Measurements from ENCODE around the gene DLST.
A peak's percentile ranks its signal among the peaks of the same experiment; 100 is the strongest.

The DLST gene

GRCh38 chr14:74856366-74856765 is 25.4 kb upstream of the DLST start:
- Histone ChIP-seq H2BK5ac (ENCODE audit: low read length) (no peak overlapping the region), H3K79me1 (ENCODE audit: low read length) (no peaks in the 10 kb centered on the region), H3K23ac (ENCODE audit: low read length) (no peak overlapping the region), H2AK5ac (ENCODE audit: low read length) (no peak overlapping the region), H4K8ac (ENCODE audit: low read depth, low read length) (no peak overlapping the region), H3K4ac (ENCODE audit: low read depth, low read length) (no peak overlapping the region), H4K5ac (ENCODE audit: low read length) (no peak overlapping the region), H3K27me3 (ENCODE audit: insufficient read depth, low read length, poor library complexity) (no peaks in the 10 kb centered on the region), H3K4me2 (ENCODE audit: low read length) (no peak overlapping the region), H3K56ac (ENCODE audit: low read length) (no peak overlapping the region), H2BK120ac (ENCODE audit: low read depth, low read length) (no peak overlapping the region), H3K18ac (ENCODE audit: low read length) (no peak overlapping the region), H3K4me1 (ENCODE audit: control insufficient read depth, low read depth, low read length) (no peaks in the 10 kb centered on the region), H3K79me2 (ENCODE audit: control insufficient read depth, insufficient read depth, low read length) (no peaks in the 10 kb centered on the region), H3K27ac (ENCODE audit: low read depth, low read length) (no peak overlapping the region), H2BK15ac (replicated peaks; ENCODE audit: low read depth) (no peak overlapping the region), H3K36me3 (ENCODE audit: control insufficient read depth, insufficient read depth, low read length) (no peaks in the 10 kb centered on the region), H3K9ac (ENCODE audit: low read length) (no peak overlapping the region), H3K4me3 (ENCODE audit: low read length) (no peak overlapping the region)
- no peak for DNase-seq
- no CpG with 5 or more reads among the region's 1 CpG for WGBS (ENCODE audit: extremely low coverage, insufficient coverage, low lambda C conversion rate)

- H3K4me3 ChIP-seq (ENCODE audit: low read length): no peak overlapping the region
- H2AK5ac ChIP-seq (ENCODE audit: low read length): no peak overlapping the region
- no peaks in the 10 kb centered on the region for H3K79me2 ChIP-seq (ENCODE audit: control insufficient read depth, insufficient read depth, low read length)
- no peak overlapping the region for H2BK5ac ChIP-seq (ENCODE audit: low read length)
- no peak for DNase-seq
- no CpG with 5 or more reads among the region's 1 CpG for whole genome bisulfite sequencing (ENCODE audit: extremely low coverage, insufficient coverage, low lambda C conversion rate)
- H2BK120ac ChIP-seq (ENCODE audit: low read depth, low read length): no peak overlapping the region
- H3K56ac ChIP-seq (ENCODE audit: low read length): no peak overlapping the region
- H3K79me1 ChIP-seq (ENCODE audit: low read length): no peaks in the 10 kb centered on the region
- no peak overlapping the region for H3K27ac ChIP-seq (ENCODE audit: low read depth, low read length)
- no peak overlapping the region for H4K5ac ChIP-seq (ENCODE audit: low read length)
- H3K27me3 ChIP-seq (ENCODE audit: insufficient read depth, low read length, poor library complexity): no peaks in the 10 kb centered on the region
- no peak overlapping the region for H4K8ac ChIP-seq (ENCODE audit: low read depth, low read length)
- no peak overlapping the region for H3K18ac ChIP-seq (ENCODE audit: low read length)
- H3K4ac ChIP-seq (ENCODE audit: low read depth, low read length): no peak overlapping the region
- H2BK15ac ChIP-seq (replicated peaks; ENCODE audit: low read depth): no peak overlapping the region
- no peaks in the 10 kb centered on the region for H3K4me1 ChIP-seq (ENCODE audit: control insufficient read depth, low read depth, low read length)
- H3K9ac ChIP-seq (ENCODE audit: low read length): no peak overlapping the region
- H3K4me2 ChIP-seq (ENCODE audit: low read length): no peak overlapping the region
- H3K36me3 ChIP-seq (ENCODE audit: control insufficient read depth, insufficient read depth, low read length): no peaks in the 10 kb centered on the region
- no peak overlapping the region for H3K23ac ChIP-seq (ENCODE audit: low read length)
Observed at GRCh38 chr14:74858022-74858421, 23.7 kb upstream of the DLST start.

DNA sequence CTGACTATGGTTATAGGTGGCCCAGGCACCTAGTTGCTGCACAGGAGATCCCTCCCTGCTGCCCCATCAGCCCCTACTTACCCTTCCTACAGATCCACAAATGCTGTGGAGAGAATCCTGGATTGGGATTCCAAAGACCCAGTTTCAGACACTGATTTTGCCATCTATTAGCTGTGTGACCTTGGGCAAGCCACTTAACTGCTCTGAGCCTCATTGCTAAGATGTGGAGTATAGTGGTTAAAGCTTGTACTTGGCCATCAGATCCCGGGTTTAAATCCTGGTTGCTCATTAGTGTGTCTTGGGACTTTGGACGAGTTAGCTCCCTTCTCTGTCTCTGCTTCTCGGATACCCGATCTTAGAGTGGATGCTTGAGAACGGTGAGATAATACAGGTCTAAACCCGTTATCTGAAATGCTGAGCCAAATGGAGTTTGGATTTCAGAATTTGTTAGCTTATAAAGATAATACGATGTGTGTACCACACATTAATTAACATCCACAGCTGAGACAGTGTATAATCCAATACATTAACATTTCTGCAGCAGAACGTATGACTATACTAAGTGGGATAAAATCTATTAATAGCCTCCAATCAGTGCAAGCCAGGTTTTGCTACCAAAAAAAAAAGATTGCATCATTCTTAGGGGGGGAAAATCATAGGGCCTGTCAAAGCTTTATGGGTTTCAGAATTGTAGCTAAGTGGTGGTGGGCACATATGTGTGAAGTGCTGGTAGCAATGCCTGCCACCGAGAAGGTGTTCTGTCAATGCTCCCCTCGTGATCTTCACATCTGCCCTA is 21.8 kb upstream of the DLST start:
- no peak overlapping the region for H3K4me3 ChIP-seq (ENCODE audit: low read length)
- H2BK120ac ChIP-seq (ENCODE audit: low read depth, low read length): no peak overlapping the region
- no peak overlapping the region for H4K5ac ChIP-seq (ENCODE audit: low read length)
- H3K4me1 ChIP-seq (ENCODE audit: control insufficient read depth, low read depth, low read length): no peaks in the 10 kb centered on the region
- no peak overlapping the region for H2AK5ac ChIP-seq (ENCODE audit: low read length)
- no peak overlapping the region for H3K4ac ChIP-seq (ENCODE audit: low read depth, low read length)
- no peak for DNase-seq
- H3K56ac ChIP-seq (ENCODE audit: low read length): no peak overlapping the region
- H2BK5ac ChIP-seq (ENCODE audit: low read length): no peak overlapping the region
- WGBS (ENCODE audit: extremely low coverage, insufficient coverage, low lambda C conversion rate): no CpG with 5 or more reads among the region's 10 CpGs
- no peak overlapping the region for H2BK15ac ChIP-seq (replicated peaks; ENCODE audit: low read depth)
- H3K9ac ChIP-seq (ENCODE audit: low read length): no peak overlapping the region
- no peaks in the 10 kb centered on the region for H3K36me3 ChIP-seq (ENCODE audit: control insufficient read depth, insufficient read depth, low read length)
- no peak overlapping the region for H3K23ac ChIP-seq (ENCODE audit: low read length)
- no peak overlapping the region for H3K18ac ChIP-seq (ENCODE audit: low read length)
- no peaks in the 10 kb centered on the region for H3K79me1 ChIP-seq (ENCODE audit: low read length)
- no peaks in the 10 kb centered on the region for H3K27me3 ChIP-seq (ENCODE audit: insufficient read depth, low read length, poor library complexity)
- H3K4me2 ChIP-seq (ENCODE audit: low read length): no peak overlapping the region
- H4K8ac ChIP-seq (ENCODE audit: low read depth, low read length): no peak overlapping the region
- no peak overlapping the region for H3K27ac ChIP-seq (ENCODE audit: low read depth, low read length)
- no peaks in the 10 kb centered on the region for H3K79me2 ChIP-seq (ENCODE audit: control insufficient read depth, insufficient read depth, low read length)

DNA sequence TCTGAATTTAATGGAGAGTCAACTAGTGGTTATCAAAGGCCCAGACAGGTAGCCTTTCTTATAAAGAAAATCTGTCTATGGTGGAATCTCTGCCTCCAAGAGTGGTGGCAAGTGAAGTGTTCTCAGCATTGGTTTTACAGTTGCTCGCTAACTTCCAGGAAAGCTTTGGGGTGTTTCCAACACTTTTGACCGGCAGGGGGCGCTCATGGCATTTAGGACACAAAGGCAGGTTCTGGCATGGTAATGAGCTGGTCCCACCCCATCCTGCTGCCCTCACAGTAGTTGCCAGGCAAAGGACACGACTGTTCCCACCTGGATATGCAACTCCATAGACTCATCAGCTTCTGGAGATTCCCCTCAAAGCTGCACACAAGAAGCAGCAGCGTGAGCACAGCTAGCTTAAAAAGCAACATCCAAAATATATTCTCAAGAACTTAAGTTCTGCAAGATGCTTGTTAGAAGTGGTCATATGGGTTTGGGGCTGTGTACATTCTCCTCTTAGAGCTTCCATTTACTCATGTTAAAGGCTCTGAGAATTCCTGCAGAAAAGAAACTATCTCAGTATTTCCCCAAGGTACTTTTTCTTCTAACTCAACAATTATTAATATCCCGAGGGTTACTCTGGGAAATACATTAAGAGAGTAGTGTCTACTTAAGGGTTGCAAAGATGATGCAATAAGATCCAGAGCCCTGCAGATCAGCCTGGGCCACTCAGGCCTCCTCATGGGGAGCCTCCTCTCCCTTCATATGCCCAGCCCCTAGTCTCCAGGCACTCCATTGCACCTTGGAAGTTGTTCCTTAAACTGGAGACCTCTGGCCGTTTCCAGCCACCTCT is 20.6 kb upstream of the DLST start:
- Histone ChIP-seq H3K4ac (ENCODE audit: low read depth, low read length) (no peak overlapping the region), H3K4me3 (ENCODE audit: low read length) (no peak overlapping the region), H2BK120ac (ENCODE audit: low read depth, low read length) (no peak overlapping the region), H3K79me1 (ENCODE audit: low read length) (no peaks in the 10 kb centered on the region), H3K27ac (ENCODE audit: low read depth, low read length) (no peak overlapping the region), H3K4me1 (ENCODE audit: control insufficient read depth, low read depth, low read length) (no peaks in the 10 kb centered on the region), H3K79me2 (ENCODE audit: control insufficient read depth, insufficient read depth, low read length) (no peaks in the 10 kb centered on the region), H3K23ac (ENCODE audit: low read length) (no peak overlapping the region), H3K18ac (ENCODE audit: low read length) (no peak overlapping the region), H3K36me3 (ENCODE audit: control insufficient read depth, insufficient read depth, low read length) (no peaks in the 10 kb centered on the region), H3K27me3 (ENCODE audit: insufficient read depth, low read length, poor library complexity) (no peaks in the 10 kb centered on the region), H2AK5ac (ENCODE audit: low read length) (no peak overlapping the region), H3K56ac (ENCODE audit: low read length) (no peak overlapping the region), H4K8ac (ENCODE audit: low read depth, low read length) (no peak overlapping the region), H3K4me2 (ENCODE audit: low read length) (no peak overlapping the region), H4K5ac (ENCODE audit: low read length) (no peak overlapping the region), H3K9ac (ENCODE audit: low read length) (no peak overlapping the region), H2BK15ac (replicated peaks; ENCODE audit: low read depth) (no peak overlapping the region), H2BK5ac (ENCODE audit: low read length) (no peak overlapping the region)
- peak; percentile 92 for DNase-seq
- WGBS (ENCODE audit: extremely low coverage, insufficient coverage, low lambda C conversion rate): no CpG with 5 or more reads among the region's 7 CpGs

GRCh38 chr14:74861734-74862090 is 20.0 kb upstream of the DLST start:
- no peak overlapping the region for H2BK120ac ChIP-seq (ENCODE audit: low read depth, low read length)
- no peak overlapping the region for H3K9ac ChIP-seq (ENCODE audit: low read length)
- H3K27ac ChIP-seq (ENCODE audit: low read depth, low read length): no peak overlapping the region
- H3K79me1 ChIP-seq (ENCODE audit: low read length): no peaks in the 10 kb centered on the region
- no CpG with 5 or more reads among the region's 3 CpGs for WGBS (ENCODE audit: extremely low coverage, insufficient coverage, low lambda C conversion rate)
- no peaks in the 10 kb centered on the region for H3K4me1 ChIP-seq (ENCODE audit: control insufficient read depth, low read depth, low read length)
- H3K4me2 ChIP-seq (ENCODE audit: low read length): no peak overlapping the region
- no peak overlapping the region for H3K23ac ChIP-seq (ENCODE audit: low read length)
- no peak overlapping the region for H2AK5ac ChIP-seq (ENCODE audit: low read length)
- H3K56ac ChIP-seq (ENCODE audit: low read length): no peak overlapping the region
- DNase-seq: no peak
- H3K4ac ChIP-seq (ENCODE audit: low read depth, low read length): no peak overlapping the region
- H3K79me2 ChIP-seq (ENCODE audit: control insufficient read depth, insufficient read depth, low read length): no peaks in the 10 kb centered on the region
- H2BK5ac ChIP-seq (ENCODE audit: low read length): no peak overlapping the region
- no peak overlapping the region for H2BK15ac ChIP-seq (replicated peaks; ENCODE audit: low read depth)
- no peak overlapping the region for H4K5ac ChIP-seq (ENCODE audit: low read length)
- no peak overlapping the region for H3K18ac ChIP-seq (ENCODE audit: low read length)
- no peak overlapping the region for H3K4me3 ChIP-seq (ENCODE audit: low read length)
- H3K27me3 ChIP-seq (ENCODE audit: insufficient read depth, low read length, poor library complexity): no peaks in the 10 kb centered on the region
- H3K36me3 ChIP-seq (ENCODE audit: control insufficient read depth, insufficient read depth, low read length): no peaks in the 10 kb centered on the region
- no peak overlapping the region for H4K8ac ChIP-seq (ENCODE audit: low read depth, low read length)

All from mesendoderm (in vitro differentiated cells).